Measurements from ENCODE around the gene FAS. TPM values are rescaled to one million over a fixed set of nuclear protein-coding genes. Genes with fewer than 3 reads are reported as not detected.

FAS gene
- total and polyA plus RNA-seq, 2 donors (not counting 1 experiment from before 2014, with no cell fraction given) = 11.5 to 12.4 TPM

- no peak overlapping the region for H2AFZ ChIP-seq (ENCODE audit: insufficient read depth, low read depth, low read length, poor library complexity, severe bottlenecking)
- no peak overlapping the region for H3K9ac ChIP-seq (ENCODE audit: low read length)
- no peak overlapping the region for H3K4me3 ChIP-seq (ENCODE audit: control extremely low read depth in 1 of 5, extremely low read depth in 1 of 5, insufficient read depth in 1 of 5, low read depth in 2 of 5, low read length in 4 of 5)
- H3K36me3 ChIP-seq (replicated peaks in 1 of 2; ENCODE audit: control extremely low read depth in 1 of 2, control insufficient read depth in 1 of 2, extremely low read depth in 1 of 2, insufficient read depth in 2 of 2, low read length in 1 of 2) = no peaks in the 10 kb centered on the region
- ChIA-PET POLR2A (no interaction called here), CTCF (interaction anchor here (0.6 to 6.4 kb wide), 3 partner anchors 10 to 120 kb away, joined by 3 to 68 read pairs (median 4); no protein-coding TSS in a partner anchor)
- Mint-ChIP-seq H3K4me1 (peaks cover 18% of the 10 kb centered on the region), H3K9me3 (ENCODE audit: insufficient read depth) (no peaks in the 10 kb centered on the region), H3K27me3 (no peaks in the 10 kb centered on the region), H3K4me3 (no peak overlapping the region), H3K27ac (no peak overlapping the region)
- H3K4me2 ChIP-seq (replicated peaks; ENCODE audit: low read depth, low read length, poor library complexity, severe bottlenecking) = no peak overlapping the region
- no peaks in the 10 kb centered on the region for H3K79me2 ChIP-seq (ENCODE audit: control insufficient read depth, insufficient read depth, low read length)
- no peaks in the 10 kb centered on the region for H3K27me3 ChIP-seq (replicated peaks in 1 of 4; ENCODE audit: control extremely low read depth in 1 of 4, control insufficient read depth in 3 of 4, insufficient read depth in 4 of 4, low read length in 3 of 4)
- H4K20me1 ChIP-seq (ENCODE audit: control insufficient read depth, insufficient read depth, low read length, poor library complexity, severe bottlenecking) = no peaks in the 10 kb centered on the region
- ATAC-seq (ENCODE audit: low read depth) (no peak), DNase-seq (no peak)
- H3K9me3 ChIP-seq (ENCODE audit: control extremely low read depth in 1 of 3, control insufficient read depth in 2 of 3, insufficient read depth in 1 of 3, low read length in 2 of 3) = no peaks in the 10 kb centered on the region
- no peak for TF ChIP-seq EZH2 (IDR thresholded peaks at IDR 0.05; ENCODE audit: borderline replicate concordance, insufficient read depth, low read depth, low read length, poor library complexity, severe bottlenecking)
- TF ChIP-seq CTCF (IDR thresholded peaks at IDR 0.05) = no peak
- H3K4me1 ChIP-seq (ENCODE audit: control insufficient read depth in 2 of 2, insufficient read depth in 2 of 2, low read length in 2 of 2) = peaks cover 10 to 11% of the 10 kb centered on the region in 2 donors
- intact Hi-C loops (cut with micrococcal nuclease) = no loop called here
- WGBS (ENCODE audit: insufficient coverage) = 100% methylated on average over 3 of the region's 6 CpGs
- no peak overlapping the region for H3K27ac ChIP-seq (ENCODE audit: low read length in 2 of 2)
Observed at GRCh38 chr10:88946965-88947590, 43.5 kb upstream of the FAS start.

- no peaks in the 10 kb centered on the region for H4K20me1 ChIP-seq (ENCODE audit: control insufficient read depth, insufficient read depth, low read length, poor library complexity, severe bottlenecking)
- H3K9me3 ChIP-seq (ENCODE audit: control extremely low read depth in 1 of 3, control insufficient read depth in 2 of 3, insufficient read depth in 1 of 3, low read length in 2 of 3) = peaks cover 0 to 7% (median 4%) of the 10 kb centered on the region in 3 donors
- TF ChIP-seq EZH2 (IDR thresholded peaks at IDR 0.05; ENCODE audit: borderline replicate concordance, insufficient read depth, low read depth, low read length, poor library complexity, severe bottlenecking) = no peak
- no peak for TF ChIP-seq CTCF (IDR thresholded peaks at IDR 0.05)
- intact Hi-C loops (cut with micrococcal nuclease) = no loop called here
- WGBS (ENCODE audit: insufficient coverage) = 100% methylated on average over 2 of the region's 2 CpGs
- no peak overlapping the region for H3K27ac Mint-ChIP-seq
- H3K36me3 ChIP-seq (replicated peaks in 1 of 2; ENCODE audit: control extremely low read depth in 1 of 2, control insufficient read depth in 1 of 2, extremely low read depth in 1 of 2, insufficient read depth in 2 of 2, low read length in 1 of 2) = no peaks in the 10 kb centered on the region
- no peaks in the 10 kb centered on the region for H3K79me2 ChIP-seq (ENCODE audit: control insufficient read depth, insufficient read depth, low read length)
- peaks cover 10 to 11% of the 10 kb centered on the region in 2 donors for H3K4me1 ChIP-seq (ENCODE audit: control insufficient read depth in 2 of 2, insufficient read depth in 2 of 2, low read length in 2 of 2)
- no peaks in the 10 kb centered on the region for H3K9me3 Mint-ChIP-seq (ENCODE audit: insufficient read depth)
- H2AFZ ChIP-seq (ENCODE audit: insufficient read depth, low read depth, low read length, poor library complexity, severe bottlenecking) = no peak overlapping the region
- ChIA-PET POLR2A (no interaction called here), CTCF (interaction anchor here (0.6 to 1.4 kb wide), 3 partner anchors 11 to 16 kb away, joined by 3 to 5 read pairs (median 3); no protein-coding TSS in a partner anchor)
- H3K27me3 Mint-ChIP-seq = no peaks in the 10 kb centered on the region
- no peak overlapping the region for H3K27ac ChIP-seq (ENCODE audit: low read length in 2 of 2)
- H3K4me2 ChIP-seq (replicated peaks; ENCODE audit: low read depth, low read length, poor library complexity, severe bottlenecking) = no peak overlapping the region
- peaks cover 14% of the 10 kb centered on the region for H3K4me1 Mint-ChIP-seq
- no peak overlapping the region for H3K4me3 Mint-ChIP-seq
- H3K27me3 ChIP-seq (replicated peaks in 1 of 4; ENCODE audit: control extremely low read depth in 1 of 4, control insufficient read depth in 3 of 4, insufficient read depth in 4 of 4, low read length in 3 of 4) = no peaks in the 10 kb centered on the region
- DNase-seq (no peak), ATAC-seq (ENCODE audit: low read depth) (no peak)
- H3K4me3 ChIP-seq (ENCODE audit: control extremely low read depth in 1 of 5, extremely low read depth in 1 of 5, insufficient read depth in 1 of 5, low read depth in 2 of 5, low read length in 4 of 5) = no peak overlapping the region
- H3K9ac ChIP-seq (ENCODE audit: low read length) = no peak overlapping the region
Observed at GRCh38 chr10:88949051-88949450, 41.5 kb upstream of the FAS start.

Data from B cell (primary cell).